ENCODE results near the gene FKBP3.

The FKBP3 gene

DNA sequence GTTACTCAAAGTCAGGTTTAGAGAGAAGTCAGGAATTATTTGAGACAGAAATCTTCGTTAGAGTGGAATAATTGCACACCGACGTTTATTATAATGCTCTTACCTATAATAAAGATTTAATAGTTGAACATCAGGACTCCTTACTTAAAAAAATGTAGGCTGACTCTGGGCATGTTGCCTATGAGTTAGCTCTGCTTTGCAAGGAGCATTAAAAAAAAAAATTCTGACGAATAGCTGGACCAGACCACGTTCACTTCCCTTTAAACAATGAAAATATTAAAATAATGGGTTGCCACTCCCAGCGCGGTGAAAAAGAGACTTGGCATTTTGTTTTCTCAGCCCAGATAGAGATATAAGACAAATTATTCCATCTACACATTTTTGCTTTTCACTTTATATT is 875 bp upstream of the FKBP3 start:
- peak; percentile 57 to 69 for DNase-seq
- TF ChIP-seq POLR2A (IDR thresholded peaks at IDR 0.05; ENCODE audit: low read length) (no peak), GATA1 (IDR thresholded peaks at IDR 0.05; ENCODE audit: low read depth, low read length) (no peak)

DNA sequence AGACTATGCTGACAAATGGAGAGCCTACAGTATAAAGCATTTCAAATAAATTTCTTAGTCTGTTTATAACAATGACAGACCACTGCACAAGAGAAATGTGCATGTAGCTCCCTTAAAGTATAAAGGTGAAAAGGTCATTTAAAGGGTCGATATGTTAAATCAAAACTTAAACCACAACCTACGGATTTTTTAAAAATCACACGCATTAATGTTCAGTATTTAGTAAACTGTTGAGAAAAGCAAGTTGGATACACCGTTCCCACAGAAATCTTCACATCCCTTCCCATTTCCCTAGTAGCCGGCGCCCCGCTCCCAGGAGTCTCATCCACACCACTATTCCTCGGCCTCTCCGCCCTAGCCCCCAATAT is 614 bp downstream of the FKBP3 start:
- DNase-seq: peak in 1 of 2 experiments; percentile 47
- no peak for TF ChIP-seq GATA1 (IDR thresholded peaks at IDR 0.05; ENCODE audit: low read depth, low read length)
- no peak for TF ChIP-seq POLR2A (IDR thresholded peaks at IDR 0.05; ENCODE audit: low read length)

DNA sequence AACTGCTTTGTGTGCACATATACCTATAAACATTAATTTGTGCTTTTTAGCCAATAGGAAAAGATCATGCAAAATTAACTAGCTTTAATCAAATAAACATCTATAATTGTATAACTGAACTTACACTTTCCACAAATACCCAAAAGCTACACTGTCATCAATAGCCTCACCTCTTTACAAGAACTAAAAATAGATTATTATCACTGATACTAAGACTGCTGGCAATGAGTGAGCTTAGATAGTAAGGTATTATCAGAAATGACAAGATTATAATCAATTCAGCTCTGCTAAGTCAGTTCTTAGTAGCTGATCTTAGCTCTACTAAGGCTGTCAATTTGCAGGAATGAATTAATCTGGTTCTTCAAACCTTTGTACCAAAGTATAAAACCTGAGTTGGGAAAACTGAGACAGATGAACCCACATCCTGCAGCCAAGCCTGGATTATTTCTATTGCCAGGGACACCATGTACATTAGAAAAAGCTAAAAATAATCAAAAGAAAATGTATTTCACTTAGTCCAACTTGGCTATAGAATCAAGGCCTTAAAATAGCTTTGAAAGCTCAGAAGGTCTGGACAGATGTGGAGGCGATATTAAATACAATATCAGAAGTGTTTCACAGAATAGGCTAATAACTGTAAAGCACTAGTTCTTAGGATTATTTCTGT is 5.2 kb downstream of the FKBP3 start:
- TF ChIP-seq POLR2A (IDR thresholded peaks at IDR 0.05; ENCODE audit: low read length): no peak
- TF ChIP-seq GATA1 (IDR thresholded peaks at IDR 0.05; ENCODE audit: low read depth, low read length): no peak
- peak in 1 of 2 experiments; percentile 18 for DNase-seq

DNA sequence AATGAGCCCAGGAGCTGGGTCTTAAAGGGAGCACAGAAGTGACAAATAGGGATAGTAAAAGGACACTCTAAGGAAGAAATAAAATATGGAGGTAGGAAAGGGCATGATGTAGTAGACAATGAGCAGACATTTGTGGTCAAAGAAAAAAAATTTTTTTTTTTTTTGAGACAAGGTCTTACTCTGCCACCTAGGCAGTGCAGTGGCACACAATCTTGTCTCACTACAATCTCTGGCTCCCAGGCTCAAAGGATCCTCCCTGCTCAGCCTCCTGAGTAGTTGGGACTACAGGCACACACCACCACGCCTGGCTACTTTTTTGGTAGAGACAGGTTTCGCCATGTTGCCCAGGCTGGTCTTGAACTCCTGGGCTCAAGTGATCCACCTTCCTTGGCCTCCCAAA is 8.5 kb downstream of the FKBP3 start:
- DNase-seq: no peak
- no peak for TF ChIP-seq GATA1 (IDR thresholded peaks at IDR 0.05; ENCODE audit: low read depth, low read length)
- TF ChIP-seq POLR2A (IDR thresholded peaks at IDR 0.05; ENCODE audit: low read length): no peak

DNA sequence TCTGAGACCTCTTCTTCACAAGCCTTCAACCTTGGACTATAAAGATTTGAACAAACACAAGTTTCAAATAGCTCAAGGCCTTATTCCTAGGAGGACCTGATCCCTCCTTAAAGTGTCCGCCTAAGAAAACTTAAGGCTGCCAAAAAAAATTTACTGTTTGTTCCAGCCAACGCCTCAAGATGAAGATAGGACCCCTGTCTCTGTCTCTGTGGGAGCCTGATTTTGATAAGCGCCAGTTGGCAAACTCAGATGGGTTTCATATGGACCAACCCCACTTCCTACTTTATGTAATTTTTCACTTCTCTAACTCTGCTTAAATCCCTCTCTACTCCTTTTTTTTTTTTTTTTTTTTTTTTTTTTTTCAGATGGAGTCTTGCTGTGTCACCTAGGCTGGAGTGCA is 11.0 kb downstream of the FKBP3 start:
- peak; percentile 40 to 74 for DNase-seq
- TF ChIP-seq POLR2A (IDR thresholded peaks at IDR 0.05; ENCODE audit: low read length) (no peak), GATA1 (IDR thresholded peaks at IDR 0.05; ENCODE audit: low read depth, low read length) (no peak)

DNA sequence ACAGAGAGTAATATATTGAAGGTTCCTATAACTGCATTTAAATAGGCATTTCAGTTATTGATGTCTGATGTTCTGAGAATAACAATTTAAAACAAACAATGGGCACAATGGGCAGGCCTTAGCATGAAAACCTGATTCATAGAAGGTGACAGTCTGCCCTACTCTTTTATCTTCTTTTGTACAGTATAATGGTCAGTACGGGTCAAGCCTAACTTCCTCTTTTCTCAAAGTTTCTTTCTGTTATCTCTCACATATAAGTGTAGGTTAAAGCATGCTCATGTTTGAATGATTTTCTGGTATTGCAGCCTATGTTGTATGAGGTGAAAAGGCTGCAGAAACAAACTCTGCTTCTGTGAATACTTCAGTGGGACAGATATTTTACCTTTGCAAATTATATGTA is 14.2 kb downstream of the FKBP3 start:
- DNase-seq: no peak
- TF ChIP-seq GATA1 (IDR thresholded peaks at IDR 0.05; ENCODE audit: low read depth, low read length): no peak
- no peak for TF ChIP-seq POLR2A (IDR thresholded peaks at IDR 0.05; ENCODE audit: low read length)

DNA sequence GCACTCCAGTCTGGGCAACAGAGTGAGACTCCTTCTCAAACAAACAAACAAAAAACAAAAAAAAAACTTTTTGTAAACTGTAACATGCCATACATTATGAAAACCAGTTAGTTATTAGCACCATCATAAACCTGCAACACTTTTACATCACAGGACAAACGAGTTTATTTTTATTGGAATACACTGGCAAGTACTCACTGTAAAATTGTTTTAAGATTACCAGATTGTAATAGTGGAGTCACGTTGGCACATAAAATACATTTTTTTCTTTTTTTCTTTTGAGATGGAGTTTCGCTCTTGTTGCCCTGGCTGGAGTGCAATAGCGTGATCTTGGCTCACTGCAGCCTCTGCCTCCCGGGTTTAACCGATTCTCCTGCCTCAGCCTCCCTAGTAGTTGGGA is 15.7 kb downstream of the FKBP3 start:
- TF ChIP-seq POLR2A (IDR thresholded peaks at IDR 0.05; ENCODE audit: low read length) (no peak), GATA1 (IDR thresholded peaks at IDR 0.05; ENCODE audit: low read depth, low read length) (no peak)
- DNase-seq: no peak

DNA sequence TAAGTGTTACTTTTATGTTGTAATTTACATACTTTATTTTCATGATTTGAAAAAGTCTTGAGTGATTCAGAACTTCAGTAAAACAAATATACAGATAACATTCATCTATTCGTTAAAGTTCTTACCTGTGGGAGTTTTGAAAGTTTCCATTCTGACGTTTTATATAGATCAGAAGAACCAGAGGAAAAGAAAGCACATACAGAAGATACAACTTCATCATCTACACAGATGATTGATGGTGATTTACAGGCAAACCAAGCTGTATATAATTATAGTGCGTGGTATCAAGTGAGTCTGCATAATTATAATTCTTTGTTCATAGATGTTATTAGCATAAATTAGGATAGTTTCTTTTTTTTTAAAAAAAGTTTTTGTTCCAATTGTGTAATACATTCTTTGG is 20.0 kb downstream of the FKBP3 start:
- TF ChIP-seq GATA1 (IDR thresholded peaks at IDR 0.05; ENCODE audit: low read depth, low read length): no peak
- no peak for TF ChIP-seq POLR2A (IDR thresholded peaks at IDR 0.05; ENCODE audit: low read length)
- DNase-seq: no peak

DNA sequence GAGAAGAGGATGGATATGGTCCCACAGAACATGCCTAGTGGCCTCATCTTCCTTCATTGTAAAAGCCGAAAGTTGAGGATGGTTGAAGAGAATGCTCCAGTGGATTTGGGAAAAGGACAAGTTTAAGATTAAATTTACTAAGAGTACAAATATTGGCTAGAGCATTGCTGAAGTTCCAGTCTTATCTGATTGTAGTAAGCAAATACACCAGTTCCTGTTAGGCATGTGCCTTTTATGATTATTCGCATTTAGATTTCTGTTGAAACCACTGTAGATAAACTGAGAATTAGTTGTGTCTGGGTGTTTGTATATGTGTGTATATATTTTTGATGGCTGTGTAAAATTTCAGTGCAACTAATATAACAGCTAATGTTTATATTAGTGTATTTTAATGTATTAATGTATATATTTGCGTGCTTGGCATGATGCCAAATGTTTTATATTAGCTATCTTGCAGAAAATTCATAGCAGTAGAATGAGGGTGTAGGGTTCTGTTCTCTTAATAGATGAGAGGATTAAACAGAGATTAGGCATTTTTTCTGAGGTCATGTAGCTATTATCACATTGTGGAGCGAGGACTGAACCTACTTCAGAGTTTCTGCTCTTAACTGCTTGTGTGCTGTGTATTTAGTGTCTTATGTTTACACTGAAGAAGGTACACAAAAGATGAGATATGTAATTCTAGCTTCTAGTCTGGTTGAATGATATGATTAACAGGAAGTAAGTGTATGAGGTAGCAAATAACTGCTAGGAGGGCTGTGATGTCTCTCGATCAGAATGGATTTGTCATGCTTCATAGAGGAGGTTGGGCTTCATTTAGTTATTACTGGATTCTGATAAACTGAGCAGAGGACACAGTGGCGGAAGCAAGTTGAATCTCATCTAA is 21.1 kb downstream of the FKBP3 start:
- peak; percentile 35 to 45 for DNase-seq
- TF ChIP-seq POLR2A (IDR thresholded peaks at IDR 0.05; ENCODE audit: low read length) (no peak), GATA1 (IDR thresholded peaks at IDR 0.05; ENCODE audit: low read depth, low read length) (no peak)

DNA sequence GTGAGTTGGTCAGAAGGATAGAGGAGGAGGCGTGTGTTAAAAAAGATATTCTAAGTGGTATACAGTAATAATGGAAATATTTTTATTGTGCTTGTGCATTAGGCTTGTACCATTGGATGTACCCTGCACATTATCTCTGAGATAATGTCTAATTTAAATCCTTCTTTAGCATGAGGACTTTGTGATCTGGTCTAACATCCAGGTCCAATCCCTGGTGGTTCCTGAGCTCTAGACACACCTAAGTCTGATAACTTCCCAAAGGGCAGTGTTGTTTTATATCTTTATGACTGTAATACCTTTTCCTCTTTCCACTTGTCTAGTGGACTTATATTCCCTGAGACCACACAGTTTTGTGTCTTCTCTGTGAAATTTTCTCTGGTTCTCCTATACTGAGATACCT is 29.7 kb downstream of the FKBP3 start:
- TF ChIP-seq POLR2A (IDR thresholded peaks at IDR 0.05; ENCODE audit: low read length) (no peak), GATA1 (IDR thresholded peaks at IDR 0.05; ENCODE audit: low read depth, low read length) (no peak)

DNA sequence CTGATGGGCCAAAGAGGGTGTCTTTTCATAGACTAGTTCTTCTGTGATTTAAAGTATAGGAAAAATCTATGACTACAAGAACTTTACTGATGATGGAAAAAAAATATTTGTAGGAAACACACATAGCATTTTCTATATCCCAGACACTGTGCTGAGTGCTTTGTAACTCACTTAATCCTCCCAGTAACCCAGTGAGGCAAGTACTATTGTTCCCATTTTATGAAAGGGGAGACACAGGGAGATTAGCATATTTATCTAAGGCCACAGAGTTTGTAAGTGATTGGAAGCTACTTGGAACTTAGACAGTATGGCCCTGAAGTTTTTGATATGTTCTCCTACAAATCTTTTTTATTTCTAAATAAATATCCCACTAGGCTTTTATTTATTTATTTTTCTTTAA is 30.5 kb downstream of the FKBP3 start:
- DNase-seq: no peak
- TF ChIP-seq GATA1 (IDR thresholded peaks at IDR 0.05; ENCODE audit: low read depth, low read length) (no peak), POLR2A (IDR thresholded peaks at IDR 0.05; ENCODE audit: low read length) (no peak)

More for the DNA sequence above, 29.7 kb downstream of the FKBP3 start:
- DNase-seq: no peak

DNA sequence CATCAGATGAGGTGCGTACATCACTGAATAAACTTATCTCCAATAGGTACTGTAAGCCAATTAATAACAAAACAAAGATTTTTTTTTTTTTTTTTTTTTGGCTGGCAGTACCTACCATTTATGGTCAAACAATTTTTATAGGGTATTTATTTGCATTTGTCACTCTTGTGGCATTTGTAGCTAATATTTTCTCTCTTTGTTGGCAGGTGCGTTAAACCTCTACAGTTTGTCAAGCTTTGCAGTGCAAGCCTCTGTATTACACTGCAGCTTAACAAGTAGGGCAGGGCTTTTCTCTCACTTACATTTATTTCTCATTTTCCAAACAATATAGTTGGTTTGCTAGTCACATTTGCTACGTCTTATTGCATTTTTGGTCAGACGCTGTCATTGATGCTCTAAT is 38.1 kb downstream of the FKBP3 start:
- no peak for DNase-seq
- TF ChIP-seq POLR2A (IDR thresholded peaks at IDR 0.05; ENCODE audit: low read length) (no peak), GATA1 (IDR thresholded peaks at IDR 0.05; ENCODE audit: low read depth, low read length) (no peak)

DNA sequence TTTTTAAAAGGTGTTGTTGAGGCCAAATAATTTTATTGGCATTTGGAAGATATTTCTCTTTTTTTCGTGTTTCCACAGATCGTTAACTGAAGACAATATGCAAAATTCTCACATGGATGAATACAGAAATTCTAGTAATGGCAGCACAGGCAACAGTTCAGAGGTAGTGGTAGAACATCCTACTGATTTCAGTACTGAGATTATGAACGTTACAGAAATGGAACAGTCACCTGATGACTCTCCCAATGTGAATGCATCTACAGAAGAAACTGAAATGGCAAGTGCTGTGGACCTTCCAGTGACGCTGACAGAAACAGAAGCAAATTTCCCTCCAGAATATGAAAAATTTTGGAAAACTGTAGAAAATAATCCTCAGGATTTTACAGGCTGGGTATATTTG is 39.1 kb downstream of the FKBP3 start:
- TF ChIP-seq POLR2A (IDR thresholded peaks at IDR 0.05; ENCODE audit: low read length): no peak
- DNase-seq: no peak

DNA sequence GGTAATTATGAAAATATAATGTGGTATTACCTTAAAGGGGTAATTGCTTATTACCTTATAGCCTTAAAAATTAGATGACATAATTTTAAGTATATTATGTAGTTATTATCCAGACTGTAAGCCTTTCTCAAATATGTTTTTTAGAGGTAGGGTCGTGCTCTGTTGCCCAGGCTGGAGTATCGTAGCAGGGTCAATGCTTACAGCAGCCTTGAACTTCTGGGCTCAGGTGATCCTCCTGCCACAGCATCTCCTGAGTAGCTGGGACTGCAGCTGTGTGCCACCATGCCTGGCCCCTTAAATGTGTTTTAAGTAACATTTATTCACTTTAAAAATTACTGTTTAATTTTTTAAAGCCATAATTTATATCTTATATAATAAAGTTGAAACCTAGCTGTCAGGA is 40.0 kb downstream of the FKBP3 start:
- no peak for DNase-seq
- TF ChIP-seq GATA1 (IDR thresholded peaks at IDR 0.05; ENCODE audit: low read depth, low read length): no peak
- no peak for TF ChIP-seq POLR2A (IDR thresholded peaks at IDR 0.05; ENCODE audit: low read length)

DNA sequence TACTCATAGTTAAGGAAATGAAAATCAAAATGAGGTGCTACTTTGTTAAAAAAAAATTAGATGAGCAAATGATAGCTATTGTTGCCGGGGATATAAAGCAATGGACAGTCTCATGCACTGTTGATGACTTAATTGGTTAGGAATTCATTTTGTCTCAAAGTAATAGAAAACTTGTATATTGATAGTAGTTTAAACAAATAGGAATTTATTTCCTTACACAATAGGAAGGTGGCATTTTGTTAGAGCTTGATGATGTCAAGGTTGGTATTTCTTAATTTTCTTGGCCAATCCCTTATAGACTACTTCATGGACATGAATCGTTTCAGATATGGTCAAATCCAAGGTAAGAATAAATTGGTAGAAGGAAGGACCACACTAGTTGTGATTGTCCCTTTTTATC is 42.6 kb downstream of the FKBP3 start:
- TF ChIP-seq GATA1 (IDR thresholded peaks at IDR 0.05; ENCODE audit: low read depth, low read length) (no peak), POLR2A (IDR thresholded peaks at IDR 0.05; ENCODE audit: low read length) (no peak)
- no peak for DNase-seq
